HG02973 (cell line): ENCODE results near the gene SRD5A3.
"Not testable (repeated sequence)": the region's sequence is repeated elsewhere in the genome, so short reads cannot be mapped to it uniquely, and the experiment has no call there.

ENCODE experiments used
- ATAC-seq: cut with Tn5 transposase; IDR thresholded peaks from one replicate; pipeline ENCODE4 v1.9.1; 2021; ENCODE audit warnings: moderate library complexity; ENCODE audit not compliant: unreplicated experiment

SRD5A3 gene

GRCh38 chr4:55345054-55345453 is 988 bp upstream of the SRD5A3 start:
- ATAC-seq: no peak

GRCh38 chr4:55346851-55347255 is 811 bp downstream of the SRD5A3 start:
- ATAC-seq: peak; percentile 5

GRCh38 chr4:55347610-55348228 is 1.7 kb downstream of the SRD5A3 start:
- ATAC-seq: no peak

GRCh38 chr4:55348466-55348865 is 2.4 kb downstream of the SRD5A3 start:
- no peak for ATAC-seq

GRCh38 chr4:55350870-55351269 is 4.8 kb downstream of the SRD5A3 start:
- ATAC-seq: not testable (repeated sequence)

GRCh38 chr4:55351824-55352223 is 5.8 kb downstream of the SRD5A3 start:
- no peak for ATAC-seq

- no peak for ATAC-seq
Measured at GRCh38 chr4:55352726-55353125, 6.7 kb downstream of the SRD5A3 start.

GRCh38 chr4:55353228-55353747 is 7.2 kb downstream of the SRD5A3 start:
- ATAC-seq: not testable (repeated sequence)

- ATAC-seq: no peak
Measured at GRCh38 chr4:55354648-55355047, 8.6 kb downstream of the SRD5A3 start.

- ATAC-seq: no peak
Measured at GRCh38 chr4:55355555-55355954, 9.5 kb downstream of the SRD5A3 start.

GRCh38 chr4:55356991-55357461 is 11.0 kb downstream of the SRD5A3 start:
- ATAC-seq: no peak

- ATAC-seq: no peak
Measured at GRCh38 chr4:55358246-55358645, 12.2 kb downstream of the SRD5A3 start.

GRCh38 chr4:55358668-55359067 is 12.6 kb downstream of the SRD5A3 start:
- ATAC-seq: peak; percentile 83

GRCh38 chr4:55359397-55359916 is 13.4 kb downstream of the SRD5A3 start:
- ATAC-seq: no peak

GRCh38 chr4:55362938-55363337 is 16.9 kb downstream of the SRD5A3 start:
- ATAC-seq: not testable (repeated sequence)

- ATAC-seq: no peak
Measured at GRCh38 chr4:55363691-55364351, 17.8 kb downstream of the SRD5A3 start.

- ATAC-seq: no peak
Measured at GRCh38 chr4:55364691-55365344, 18.8 kb downstream of the SRD5A3 start.

GRCh38 chr4:55365345-55365728 is 19.3 kb downstream of the SRD5A3 start:
- ATAC-seq: no peak

GRCh38 chr4:55366621-55367020 is 20.6 kb downstream of the SRD5A3 start:
- no peak for ATAC-seq

GRCh38 chr4:55367084-55367722 is 21.2 kb downstream of the SRD5A3 start:
- no peak for ATAC-seq

- ATAC-seq: no peak
Measured at GRCh38 chr4:55369968-55370367, 23.9 kb downstream of the SRD5A3 start.
